Parathyroid adenoma (tissue), 2 donors: ENCODE results near the gene USP10.

Experiments used
- H2AFZ ChIP-seq: fragments of 300-600 bp; sonication (generic); one replicate; pipeline ENCODE4 v1.7.0; 2017; ENCODE audit warnings: antibody characterized with exemption, mild to moderate bottlenecking
- H3K27ac ChIP-seq: fragments of 300-600 bp; sonication (generic); one replicate; pipeline ENCODE4 v1.7.0; 2017
- H3K27me3 ChIP-seq: fragments of 300-600 bp; sonication (generic); one replicate; pipeline ENCODE4 v1.7.0; 2017; ENCODE audit warnings: low read length; ENCODE audit not compliant: control insufficient read depth, insufficient read depth
- H3K36me3 ChIP-seq: fragments of 300-600 bp; sonication (generic); one replicate; pipeline ENCODE4 v1.7.0; 2017; ENCODE audit warnings: low read length; ENCODE audit not compliant: control insufficient read depth, insufficient read depth
- H3K4me1 ChIP-seq: fragments of 300-600 bp; sonication (generic); one replicate; pipeline ENCODE4 v1.7.0; 2017; ENCODE audit warnings: control low read depth
- H3K4me2 ChIP-seq: fragments of 300-600 bp; sonication (generic); one replicate; pipeline ENCODE4 v1.7.0; 2017; ENCODE audit warnings: low read length
- H3K4me3 ChIP-seq: fragments of 300-600 bp; sonication (generic); one replicate; pipeline ENCODE4 v1.7.0; 2017; ENCODE audit warnings: low read depth, low read length
- H3K79me2 ChIP-seq: fragments of 300-600 bp; sonication (generic); one replicate; pipeline ENCODE4 v1.7.0; 2017; ENCODE audit warnings: control low read depth
- H3K9ac ChIP-seq: fragments of 300-600 bp; sonication (generic); one replicate; pipeline ENCODE4 v1.7.0; 2017; ENCODE audit warnings: mild to moderate bottlenecking
- H3K9me3 ChIP-seq: fragments of 300-600 bp; sonication (generic); one replicate; pipeline ENCODE4 v1.7.0; 2017; ENCODE audit warnings: low read length; ENCODE audit not compliant: control insufficient read depth
- CTCF ChIP-seq: fragments of 300-600 bp; sonication (generic); IDR thresholded peaks from one replicate; pipeline ENCODE4 v1.7.0; 2017; ENCODE audit warnings: antibody characterized with exemption, mild to moderate bottlenecking
- donor health status: primary hyperparathyroidism.

USP10 gene

GRCh38 chr16:84716740-84717139, 16.9 kb downstream of the USP10 start:
- H3K36me3 ChIP-seq, result no peaks in the 10 kb centered on the region
- H3K9me3 ChIP-seq, result no peaks in the 10 kb centered on the region
- H3K79me2 ChIP-seq, result peaks cover 57% of the 10 kb centered on the region
- H3K27ac ChIP-seq, result no peak overlapping the region
- peaks cover 11% of the 10 kb centered on the region for H3K4me1 ChIP-seq
- no peaks in the 10 kb centered on the region for H3K27me3 ChIP-seq
- no peak overlapping the region for H3K9ac ChIP-seq
- no peak overlapping the region for H3K4me3 ChIP-seq
- no peak overlapping the region for H2AFZ ChIP-seq
- no peak overlapping the region for H3K4me2 ChIP-seq
- TF ChIP-seq CTCF, result no peak

GRCh38 chr16:84717484-84717883, 17.7 kb downstream of the USP10 start:
- Histone ChIP-seq H2AFZ (no peak overlapping the region), H3K27me3 (no peaks in the 10 kb centered on the region), H3K4me1 (peaks cover 10% of the 10 kb centered on the region), H3K4me3 (no peak overlapping the region), H3K27ac (no peak overlapping the region), H3K9ac (no peak overlapping the region), H3K9me3 (no peaks in the 10 kb centered on the region), H3K79me2 (peaks cover 50% of the 10 kb centered on the region), H3K4me2 (no peak overlapping the region), H3K36me3 (no peaks in the 10 kb centered on the region)
- no peak for TF ChIP-seq CTCF

- Histone ChIP-seq H3K27me3 (no peaks in the 10 kb centered on the region), H3K9me3 (no peaks in the 10 kb centered on the region), H3K4me2 (no peak overlapping the region), H3K4me1 (peaks cover 19% of the 10 kb centered on the region), H3K4me3 (no peak overlapping the region), H3K27ac (no peak overlapping the region), H3K9ac (no peak overlapping the region), H3K79me2 (peaks cover 27% of the 10 kb centered on the region), H2AFZ (no peak overlapping the region), H3K36me3 (no peaks in the 10 kb centered on the region)
- no peak for TF ChIP-seq CTCF
These were observed 20.4 kb downstream of the USP10 start for GRCh38 chr16:84720177-84720579.

- peaks cover 20% of the 10 kb centered on the region for H3K79me2 ChIP-seq
- H3K4me2 ChIP-seq, result no peak overlapping the region
- no peak overlapping the region for H2AFZ ChIP-seq
- H3K36me3 ChIP-seq, result no peaks in the 10 kb centered on the region
- H3K27me3 ChIP-seq, result no peaks in the 10 kb centered on the region
- no peak overlapping the region for H3K27ac ChIP-seq
- TF ChIP-seq CTCF, result no peak
- no peaks in the 10 kb centered on the region for H3K9me3 ChIP-seq
- no peak overlapping the region for H3K9ac ChIP-seq
- no peak overlapping the region for H3K4me3 ChIP-seq
- H3K4me1 ChIP-seq, result peaks cover 22% of the 10 kb centered on the region
These were observed 22.3 kb downstream of the USP10 start for GRCh38 chr16:84722068-84722467.

GRCh38 chr16:84723906-84724305, 24.1 kb downstream of the USP10 start:
- no peak for TF ChIP-seq CTCF
- no peak overlapping the region for H3K4me3 ChIP-seq

More at GRCh38 chr16:84723906-84724305, 24.1 kb downstream of the USP10 start:
- peaks cover 14% of the 10 kb centered on the region for H3K79me2 ChIP-seq
- no peak overlapping the region for H3K4me2 ChIP-seq
- H3K9ac ChIP-seq, result no peak overlapping the region
- H3K9me3 ChIP-seq, result no peaks in the 10 kb centered on the region
- H3K27ac ChIP-seq, result no peak overlapping the region
- H3K36me3 ChIP-seq, result no peaks in the 10 kb centered on the region
- no peak overlapping the region for H2AFZ ChIP-seq
- peaks cover 22% of the 10 kb centered on the region for H3K4me1 ChIP-seq
- no peaks in the 10 kb centered on the region for H3K27me3 ChIP-seq
